Activated gamma-delta T cell treated with anti-CD3 and anti-CD28 coated beads, Interleukin-2, amount 50 U/mL, for 16 hours (primary cell): Measurements from ENCODE around the gene KRTAP4-12.
"Not testable (repeated sequence)": the region's sequence is repeated elsewhere in the genome, so short reads cannot be mapped to it uniquely, and the experiment has no call there.

ENCODE experiments used
- DNase-seq: peaks from one replicate; pipeline ENCODE4 v3.0.0-alpha.2; 2020; ENCODE audit warnings: low read depth

KRTAP4-12 gene

DNA sequence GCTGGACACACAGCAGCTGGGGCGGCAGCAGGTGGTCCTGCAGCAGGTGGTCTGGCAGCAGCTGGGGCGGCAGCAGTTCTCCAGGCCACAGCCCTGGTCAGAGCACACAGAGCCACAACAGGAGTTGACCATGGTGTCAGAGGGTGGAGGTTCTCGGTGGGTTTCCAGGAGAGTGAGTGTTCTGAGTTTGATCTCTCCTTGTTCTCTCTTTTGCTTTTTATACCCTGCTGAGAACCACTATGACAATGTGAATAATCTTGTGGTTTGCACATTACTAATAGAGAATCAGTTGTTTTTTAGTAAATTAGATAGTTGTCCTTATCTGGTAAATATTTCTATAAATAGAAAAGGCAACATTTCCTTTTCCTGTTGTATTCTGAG is at the start of gene KRTAP4-12:
Gene KRTAP4-12 (minus strand): TSS at position 192 of the 381 bp plus-strand sequence. CDS start 60 bp downstream, at position 132.
- not testable (repeated sequence) for DNase-seq

DNA sequence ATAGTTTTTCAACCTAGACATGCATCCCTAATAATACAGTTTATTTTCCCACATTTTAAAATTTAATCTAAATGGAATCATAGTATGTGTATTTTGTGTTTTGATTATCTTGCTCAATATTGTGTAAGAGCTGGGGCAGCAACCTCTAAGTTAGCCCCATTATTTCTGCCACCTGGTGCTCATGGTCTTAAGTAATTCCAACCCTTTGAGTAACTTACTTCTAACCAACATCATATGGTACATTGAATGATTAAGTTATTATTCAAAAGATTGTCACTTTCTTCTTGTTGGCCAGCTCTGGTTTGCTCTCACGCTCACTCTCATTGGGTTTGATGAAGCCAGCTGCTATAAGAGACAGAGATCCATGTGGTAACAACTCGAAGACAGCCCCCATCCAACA is 47.9 kb upstream of the KRTAP4-12 start:
- no peak for DNase-seq

DNA sequence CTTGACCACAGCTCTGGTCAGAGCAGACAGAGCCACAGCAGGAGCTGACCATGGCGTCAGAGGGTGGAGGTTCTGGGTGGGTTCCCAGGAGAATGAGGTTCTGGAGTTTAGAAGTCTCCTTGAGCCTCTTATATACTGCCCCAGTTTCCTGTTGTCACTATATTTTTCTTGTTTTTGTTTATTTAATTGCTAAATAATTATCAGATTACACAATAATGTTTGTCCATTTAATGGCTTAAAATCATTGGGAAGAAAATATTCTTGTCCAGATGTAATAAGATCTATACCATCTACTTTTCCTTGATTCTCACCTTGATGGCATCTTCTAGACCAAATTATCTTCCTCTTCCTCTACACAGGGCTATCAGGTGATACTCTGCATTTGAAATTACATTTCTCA is 44.1 kb upstream of the KRTAP4-12 start, which contains the start of gene KRTAP4-3:
Gene KRTAP4-3 (minus strand): TSS at position 101 of the 400 bp plus-strand sequence. CDS start 49 bp downstream, at position 52.
- no peak for DNase-seq

DNA sequence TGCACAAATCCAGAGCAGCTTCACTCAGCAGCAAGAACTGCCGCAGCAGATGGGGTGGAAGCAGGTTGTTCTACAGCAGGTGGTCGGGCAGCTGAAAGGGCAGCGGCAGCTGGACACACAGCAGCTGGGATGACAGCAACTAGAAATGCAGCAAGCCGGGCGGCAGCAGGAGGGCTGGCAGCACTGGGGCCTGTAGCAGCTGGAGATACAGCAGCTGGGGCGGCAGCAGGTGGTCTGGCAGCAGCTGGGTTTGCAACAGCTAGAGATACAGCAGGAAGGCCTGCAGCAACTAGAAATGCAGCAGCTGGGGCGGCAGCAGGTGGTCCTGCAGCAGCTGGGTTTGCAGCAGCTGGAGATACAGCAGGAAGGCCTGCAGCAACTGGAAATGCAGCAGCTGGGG is 43.6 kb upstream of the KRTAP4-12 start:
- no peak for DNase-seq

DNA sequence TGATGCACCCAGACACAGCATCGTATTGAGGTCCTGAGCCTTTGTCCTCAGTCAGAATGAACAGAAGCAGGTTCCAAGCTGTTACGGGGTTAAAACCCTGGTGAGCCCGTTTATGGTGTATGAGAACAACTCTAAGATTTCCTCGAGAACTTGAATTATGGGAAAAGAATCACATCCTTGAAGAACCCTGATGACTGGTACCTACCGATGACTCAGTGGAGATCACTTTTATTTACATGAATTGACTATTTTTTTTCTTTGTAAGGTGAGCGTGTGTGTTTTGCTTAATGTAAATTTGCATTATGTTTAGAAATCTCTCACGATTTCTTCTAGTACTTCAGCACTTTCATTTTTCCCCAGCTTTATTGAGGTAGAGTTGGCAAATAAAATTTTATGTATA is 39.8 kb upstream of the KRTAP4-12 start:
- no peak for DNase-seq

DNA sequence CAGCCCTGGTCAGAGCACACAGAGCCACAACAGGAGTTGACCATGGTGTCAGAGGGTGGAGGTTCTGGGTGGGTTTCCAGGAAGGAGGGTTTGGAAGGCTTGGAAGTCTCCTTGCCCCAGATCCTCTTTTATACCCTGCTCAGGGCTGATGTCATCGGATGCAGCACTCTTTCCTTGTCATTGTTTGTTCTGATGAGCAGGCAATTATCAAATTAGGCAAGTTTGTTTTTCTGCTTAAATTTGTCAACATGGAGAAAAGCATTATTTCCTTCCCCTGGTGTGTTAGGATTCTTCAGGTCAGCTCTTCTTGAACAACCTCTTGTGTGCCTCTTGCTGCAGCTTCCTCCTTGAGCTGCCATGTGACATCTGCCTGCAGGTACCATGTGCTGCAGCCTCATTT is 36.7 kb upstream of the KRTAP4-12 start, which contains the start of gene KRTAP4-4:
Gene KRTAP4-4 (minus strand): TSS at position 101 of the 400 bp plus-strand sequence. CDS start 57 bp downstream, at position 44.
- no peak for DNase-seq

DNA sequence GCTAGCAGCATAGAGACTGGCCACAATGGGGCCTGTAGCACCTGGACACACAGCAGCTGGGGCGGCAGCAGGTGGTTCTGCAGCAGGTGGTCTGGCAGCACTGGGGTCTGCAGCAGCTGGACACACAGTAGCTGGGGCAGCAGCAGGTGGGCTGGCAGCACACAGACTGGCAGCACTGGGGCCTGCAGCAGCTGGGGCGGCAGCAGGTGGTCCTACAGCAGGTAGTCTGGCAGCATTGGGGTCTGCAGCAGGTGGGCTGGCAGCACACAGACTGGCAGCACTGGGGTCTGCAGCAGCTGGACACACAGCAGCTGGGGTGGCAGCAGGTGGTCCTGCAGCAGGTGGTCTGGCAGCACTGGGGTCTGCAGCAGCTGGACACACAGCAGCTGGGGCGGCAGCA is 36.2 kb upstream of the KRTAP4-12 start:
- not testable (repeated sequence) for DNase-seq

DNA sequence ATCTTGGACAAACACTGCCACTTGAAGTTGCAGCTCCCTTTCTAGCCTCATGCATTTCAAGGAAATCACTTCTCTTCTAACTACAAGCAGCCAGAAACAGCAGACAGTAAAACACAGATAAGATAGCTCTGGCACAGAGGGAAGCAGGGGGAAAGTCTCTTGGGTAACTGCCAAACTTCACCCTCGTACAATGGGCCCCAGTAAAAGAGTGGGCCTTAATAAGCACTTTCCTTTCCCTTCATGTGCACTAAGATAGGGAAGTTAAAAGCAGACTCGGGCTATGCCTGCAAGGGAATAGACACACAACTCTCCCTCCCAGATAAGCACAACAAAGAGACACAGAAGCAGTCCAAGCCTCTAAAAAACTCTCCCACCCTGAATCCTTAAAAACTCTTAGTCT is 29.9 kb upstream of the KRTAP4-12 start:
- no peak for DNase-seq

DNA sequence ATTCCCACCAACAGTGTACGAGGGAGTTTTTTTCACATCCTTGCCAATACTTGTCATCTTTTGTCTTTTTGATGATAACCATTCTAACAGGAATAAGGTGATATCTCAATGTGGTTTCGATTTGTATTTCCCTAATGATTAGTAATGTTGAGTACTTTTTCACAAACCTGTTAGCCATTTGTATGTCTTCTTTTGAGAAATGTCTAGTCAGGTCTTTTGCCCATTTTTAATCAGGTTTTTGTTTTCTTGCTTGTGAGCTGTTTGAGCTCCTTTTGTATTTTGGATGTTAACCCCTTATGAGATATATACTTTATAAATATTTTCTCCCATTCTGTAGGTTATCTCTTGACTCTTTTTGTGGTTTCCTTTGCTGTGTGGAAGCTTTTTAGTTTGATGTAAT is 27.5 kb upstream of the KRTAP4-12 start:
- DNase-seq: no peak

DNA sequence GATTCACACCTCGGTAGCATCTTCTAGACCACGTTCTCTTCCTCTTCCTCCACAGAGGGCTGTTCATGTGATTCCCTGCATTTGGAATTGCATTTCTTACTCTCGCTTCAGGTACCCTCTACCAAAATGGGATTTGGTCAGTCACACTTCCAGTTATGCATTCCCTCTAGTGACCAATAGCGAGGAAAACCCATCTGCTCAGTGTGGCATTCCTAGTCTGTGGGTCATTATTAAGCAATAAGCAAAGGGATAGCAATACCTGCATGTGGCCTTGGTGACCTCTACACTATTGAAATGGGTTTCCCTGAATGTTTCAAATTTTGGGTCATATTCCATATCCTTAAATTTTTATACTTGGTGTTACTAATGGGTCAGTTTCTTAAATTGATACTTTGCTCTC is 26.0 kb upstream of the KRTAP4-12 start:
- DNase-seq: no peak

DNA sequence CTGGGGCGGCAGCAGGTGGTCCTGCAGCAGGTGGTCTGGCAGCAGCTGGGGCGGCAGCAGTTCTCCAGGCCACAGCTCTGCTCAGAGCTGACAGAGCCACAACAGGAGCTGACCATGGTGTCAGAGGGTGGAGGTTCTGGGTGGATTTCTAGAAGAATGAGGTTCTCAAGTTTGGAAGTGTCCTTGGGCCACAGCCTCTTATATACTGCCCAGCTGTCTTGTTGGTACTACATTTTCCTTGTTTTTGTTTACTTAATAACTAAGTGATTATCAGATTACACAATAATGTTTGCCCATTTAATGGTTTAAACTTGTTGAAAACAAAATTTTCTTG is 25.6 kb upstream of the KRTAP4-12 start, which contains the start of gene KRTAP4-5:
Gene KRTAP4-5 (minus strand): TSS at position 174 of the 334 bp plus-strand sequence. CDS start 58 bp downstream, at position 116.
- DNase-seq: no peak

DNA sequence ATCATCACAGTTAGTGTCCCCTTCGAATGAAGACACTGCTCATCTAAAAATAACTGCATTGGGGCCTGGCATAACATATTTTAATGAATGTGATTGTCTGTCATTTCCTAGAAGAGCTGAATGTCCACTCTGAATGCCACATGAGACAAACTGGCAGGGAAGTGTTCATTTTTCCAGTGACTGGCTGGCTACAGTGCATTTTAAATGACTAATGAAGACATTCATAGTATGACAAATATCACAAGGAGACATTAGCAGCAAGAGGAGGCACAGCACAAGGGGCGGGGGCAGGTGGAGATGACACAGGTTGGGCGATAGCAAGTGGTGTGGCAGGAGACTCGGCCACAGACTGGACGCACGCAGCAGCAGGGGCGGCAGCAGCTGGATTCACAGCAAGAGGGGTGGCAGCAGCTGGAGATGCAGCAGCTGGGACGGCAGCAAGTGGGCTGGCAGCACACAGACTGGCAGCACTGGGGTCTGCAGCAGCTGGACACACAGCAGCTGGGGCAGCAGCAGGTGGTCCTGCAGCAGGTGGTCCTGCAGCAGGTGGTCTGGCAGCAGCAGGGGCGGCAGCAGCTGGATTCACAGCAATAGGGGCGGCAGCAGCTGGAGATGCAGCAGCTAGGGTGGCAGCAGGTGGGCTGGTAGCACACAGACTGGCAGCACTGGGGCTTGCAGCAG is 25.1 kb upstream of the KRTAP4-12 start:
- not testable (repeated sequence) for DNase-seq

DNA sequence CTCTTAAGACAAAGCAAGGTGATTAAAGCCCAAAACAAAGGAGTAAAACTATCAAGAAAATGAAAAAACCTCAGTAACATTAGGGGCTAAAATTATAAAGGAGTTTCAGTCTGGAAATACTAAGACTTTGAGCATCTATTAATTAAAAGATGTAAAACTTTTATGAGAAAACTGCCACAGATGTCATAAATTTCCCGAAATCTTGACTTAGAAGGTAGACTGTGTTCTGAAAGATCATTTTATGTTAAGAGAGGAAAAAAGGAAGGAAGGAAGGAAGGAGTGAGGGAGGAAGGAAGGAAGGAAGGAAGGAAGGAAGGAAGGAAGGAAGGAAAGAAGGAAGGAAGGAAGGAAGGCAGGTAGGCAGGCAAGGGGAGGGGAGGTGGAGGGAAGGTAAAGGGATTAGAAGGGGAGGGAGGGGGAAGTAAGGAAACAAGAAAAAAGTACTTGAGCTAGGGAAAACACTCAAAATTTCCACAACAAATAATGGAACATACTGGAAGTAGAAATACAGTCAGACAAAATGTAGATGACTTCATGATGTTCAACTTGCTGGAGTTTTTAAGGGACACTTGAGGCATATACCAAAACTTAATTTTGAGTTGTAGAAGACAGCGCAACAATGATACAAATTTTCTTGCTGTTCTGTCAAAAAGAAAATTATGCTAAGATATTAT is 23.7 kb upstream of the KRTAP4-12 start:
- no peak for DNase-seq

DNA sequence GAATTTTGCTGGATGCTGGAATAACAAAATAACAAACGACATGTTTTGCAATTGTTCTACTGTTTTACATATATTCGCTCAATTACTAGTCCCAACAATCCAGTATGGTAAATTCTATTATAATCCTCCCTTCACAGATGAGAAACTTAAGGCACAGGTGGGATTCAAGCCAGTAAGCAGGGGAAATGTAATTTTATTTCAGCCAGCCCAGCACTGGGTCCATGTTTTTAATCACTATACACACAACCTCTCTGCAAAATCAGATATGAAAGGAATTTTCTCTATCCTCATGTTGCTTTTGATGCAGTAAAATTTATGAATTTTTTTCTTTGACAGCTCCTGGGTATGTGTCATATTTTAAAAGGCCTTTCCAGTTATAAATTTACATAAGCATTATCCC is 21.3 kb upstream of the KRTAP4-12 start:
- no peak for DNase-seq

DNA sequence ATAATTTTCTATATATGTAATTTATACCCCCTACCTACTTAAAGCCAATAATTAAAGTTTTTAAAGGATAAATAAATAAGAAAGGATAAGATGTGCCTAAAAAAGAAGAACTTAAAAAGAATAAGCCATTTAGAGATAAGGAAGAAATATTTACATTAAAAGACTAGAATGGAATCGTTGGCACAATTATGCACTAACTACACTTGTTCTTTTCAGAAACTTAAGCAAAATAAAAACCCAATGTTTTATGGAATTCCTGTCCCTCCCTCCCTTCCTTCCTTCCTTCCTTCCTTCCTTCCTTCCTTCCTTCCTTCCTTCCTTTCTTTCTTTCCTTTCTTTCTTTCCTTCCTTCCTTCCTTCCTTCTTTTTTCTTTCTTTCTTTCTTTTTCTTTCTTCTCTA is 20.9 kb upstream of the KRTAP4-12 start:
- DNase-seq: no peak

DNA sequence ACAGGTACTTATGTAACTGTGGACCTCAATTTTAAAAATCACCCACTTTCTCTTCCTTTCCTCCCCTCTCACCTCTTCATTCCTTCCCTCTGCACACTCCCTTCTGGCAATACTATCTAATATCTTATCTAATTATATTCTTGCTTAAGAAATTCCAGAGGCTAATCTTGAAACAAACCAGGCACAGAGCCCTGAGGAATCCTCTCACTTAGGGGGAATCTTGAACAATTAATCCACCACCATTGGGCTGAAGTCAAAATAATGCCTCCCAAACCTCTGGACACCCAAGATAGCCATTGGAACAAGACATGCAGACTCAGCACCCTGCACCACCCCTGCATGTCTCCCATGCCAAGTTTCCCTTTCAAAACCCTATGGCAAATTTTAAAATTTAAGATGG is 17.4 kb upstream of the KRTAP4-12 start:
- DNase-seq: no peak

DNA sequence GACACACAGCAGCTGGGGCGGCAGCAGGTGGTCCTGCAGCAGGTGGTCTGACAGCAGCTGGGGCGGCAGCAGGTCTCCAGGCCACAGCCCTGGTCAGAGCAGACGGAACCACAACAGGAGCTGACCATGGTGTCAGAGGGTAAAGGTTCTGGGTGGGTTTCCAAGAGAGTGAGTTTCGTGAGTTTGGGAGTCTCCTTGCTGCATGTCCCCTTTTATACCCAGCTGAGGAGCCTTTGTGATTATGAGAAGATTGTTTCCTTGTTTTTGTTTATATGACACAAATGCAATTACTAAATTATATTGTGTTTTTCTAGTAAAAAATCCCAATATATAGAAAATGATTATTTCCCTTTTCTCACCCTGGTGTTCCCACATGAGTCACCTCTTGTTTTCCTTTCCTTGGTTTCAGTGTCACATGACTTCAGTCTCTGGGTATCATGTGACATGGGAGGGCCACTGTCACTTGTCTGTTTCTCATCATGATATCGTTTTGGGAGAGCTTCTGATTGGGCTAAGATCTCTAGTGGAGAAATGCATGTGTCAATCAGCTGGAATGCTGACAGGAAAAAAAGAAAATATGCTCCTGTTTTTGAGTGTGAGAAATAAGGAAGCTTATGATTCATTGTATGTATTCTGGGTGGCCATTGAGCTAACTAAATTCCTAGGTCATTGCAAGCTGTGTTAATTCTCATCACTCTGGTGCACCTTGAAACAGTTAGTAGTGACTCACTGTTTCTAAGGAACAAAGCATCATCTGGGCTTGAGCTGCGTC is 16.6 kb upstream of the KRTAP4-12 start, which contains the start of gene KRTAP4-6:
Gene KRTAP4-6 (minus strand): TSS at position 185 of the 772 bp plus-strand sequence. CDS start 57 bp downstream, at position 128.
- no peak for DNase-seq

DNA sequence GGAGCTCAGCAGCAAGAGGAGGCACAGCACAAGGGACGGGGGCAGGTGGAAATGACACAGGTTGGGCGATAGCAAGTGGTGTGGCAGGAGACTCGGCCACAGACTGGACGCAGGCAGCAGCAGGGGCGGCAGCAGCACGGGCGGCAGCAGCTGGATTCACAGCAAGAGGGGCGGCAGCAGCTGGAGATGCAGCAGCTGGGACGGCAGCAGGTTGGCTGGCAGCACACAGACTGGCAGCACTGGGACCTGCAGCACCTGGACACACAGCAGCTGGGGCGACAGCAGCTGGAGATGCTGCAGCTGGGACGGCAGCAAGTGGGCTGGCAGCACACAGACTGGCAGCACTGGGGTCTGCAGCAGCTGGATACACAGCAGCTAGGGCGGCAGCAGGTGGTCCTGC is 15.9 kb upstream of the KRTAP4-12 start:
- not testable (repeated sequence) for DNase-seq

DNA sequence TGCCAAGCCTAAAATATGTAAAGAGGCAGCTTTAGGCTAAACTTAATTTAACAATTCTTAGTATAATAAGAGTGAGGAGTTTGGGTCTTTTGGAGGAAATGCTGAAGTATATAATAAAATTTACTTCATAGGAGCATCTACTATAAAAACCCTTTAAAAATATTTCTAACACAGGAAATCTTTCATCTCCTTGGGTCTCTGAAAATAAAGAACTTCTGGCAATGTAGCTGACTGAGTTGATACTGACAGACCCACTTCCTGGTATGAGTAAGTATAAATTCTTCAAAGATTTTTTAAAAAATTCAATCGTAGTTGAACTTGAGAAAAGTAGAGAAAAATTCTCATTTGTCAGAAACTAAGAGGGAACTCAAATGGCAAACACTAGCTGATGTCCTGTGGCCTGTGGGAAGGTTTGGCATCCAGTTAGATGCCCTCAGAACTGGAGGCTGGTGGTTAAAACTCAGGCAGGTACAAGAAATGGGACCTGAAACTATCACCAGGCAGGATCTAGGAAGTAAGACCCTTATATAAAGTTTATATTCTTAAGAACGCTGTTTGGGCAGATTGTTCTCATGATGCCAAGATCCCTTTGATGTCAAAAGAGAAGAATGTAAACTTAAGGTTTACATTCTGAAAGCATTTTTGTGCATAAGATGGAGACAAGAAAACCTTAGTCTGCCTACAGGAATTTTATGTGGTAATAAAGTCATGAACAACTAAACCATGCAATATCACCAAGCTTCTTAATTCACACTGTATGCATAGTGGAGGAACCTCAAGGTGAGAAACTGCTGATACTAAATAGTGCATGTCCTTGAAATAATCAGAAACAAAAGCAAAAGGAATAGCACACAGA is 10.1 kb upstream of the KRTAP4-12 start:
- DNase-seq: no peak

DNA sequence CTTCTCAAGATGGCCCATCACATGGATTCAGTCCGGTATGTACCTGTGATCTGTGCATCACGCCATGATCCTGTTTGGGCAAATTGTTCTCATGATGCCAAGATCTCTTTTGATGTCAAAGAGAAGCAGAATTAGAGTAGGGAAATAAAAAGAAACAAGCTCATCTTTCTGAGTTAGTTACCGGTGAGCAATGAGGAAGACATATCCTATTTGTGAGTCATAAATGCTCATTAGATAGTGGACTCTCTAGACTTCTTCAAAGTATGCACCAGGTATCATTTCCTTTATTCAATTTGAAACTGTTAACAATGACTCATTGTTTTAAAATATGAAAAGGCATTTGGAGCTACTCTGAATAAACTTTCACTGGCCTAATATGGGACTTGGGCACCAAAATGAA is 8.0 kb upstream of the KRTAP4-12 start:
- no peak for DNase-seq

DNA sequence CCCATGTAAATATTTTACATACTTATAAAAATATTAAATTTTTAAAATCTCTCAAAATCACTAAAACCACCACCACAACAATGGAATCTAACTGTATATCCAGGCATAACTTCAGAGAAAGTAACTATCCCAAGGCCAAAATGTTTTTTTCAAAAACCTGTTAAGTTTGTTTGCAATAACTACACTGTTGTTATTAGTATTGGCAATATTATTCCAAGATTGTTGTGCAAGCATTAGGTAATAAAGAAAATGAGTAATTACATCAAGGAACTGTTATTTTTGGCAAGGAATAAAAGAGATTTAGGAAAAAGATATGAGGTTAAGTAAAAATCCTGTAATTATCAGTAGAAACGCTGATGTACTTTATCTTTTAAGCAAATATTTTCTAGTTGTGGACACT is 3.4 kb upstream of the KRTAP4-12 start:
- no peak for DNase-seq

DNA sequence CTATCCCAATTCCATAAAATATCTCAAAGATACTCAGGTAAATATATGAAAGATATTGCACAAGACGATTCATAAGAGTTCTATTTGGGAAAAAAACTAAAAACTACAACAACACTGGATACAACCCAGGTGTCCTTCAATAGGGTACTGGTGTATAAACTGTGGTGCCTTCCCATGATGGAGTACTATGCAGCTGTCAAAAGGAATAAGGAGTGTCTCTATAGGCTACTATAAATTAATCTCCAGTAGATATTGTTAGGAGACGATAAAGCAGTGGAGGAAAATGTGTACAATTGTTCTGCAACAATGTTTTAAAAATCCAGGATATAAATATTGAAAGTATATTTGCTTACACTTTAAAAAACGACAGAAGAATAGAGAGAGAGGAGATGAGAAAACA is 2.4 kb upstream of the KRTAP4-12 start:
- DNase-seq: no peak
